RWPE2 (cell line): ENCODE data around the gene IL10RB.

Experiments used
- ATAC-seq: fragments of 200-7000 bp; cut with Tn5 transposase; 3 replicates; pipeline ENCODE4 v1.9.1; 2021; ENCODE audit warnings: low read depth
- DNase-seq: peaks from one replicate; pipeline ENCODE4 v3.0.0-alpha.2; 2020; ENCODE audit warnings: low spot score
- H3K27ac ChIP-seq: fragments of 450-650 bp; 2 replicates; pipeline ENCODE4 v1.5.1; 2017; ENCODE audit warnings: mild to moderate bottlenecking; ENCODE audit not compliant: poor library complexity, severe bottlenecking
- H3K27me3 ChIP-seq: fragments of 250-450 bp; sonication (Bioruptor Pico); 2 replicates; pipeline ENCODE4 v1.5.1; 2021; ENCODE audit warnings: mild to moderate bottlenecking, moderate library complexity; ENCODE audit not compliant: insufficient read depth, poor library complexity, severe bottlenecking
- H3K36me3 ChIP-seq: fragments of 250-450 bp; sonication (Bioruptor Pico); 2 replicates; pipeline ENCODE4 v1.5.1; 2020; ENCODE audit warnings: low read depth, mild to moderate bottlenecking, moderate library complexity
- H3K4me1 ChIP-seq: fragments of 250-450 bp; sonication (Bioruptor Pico); 2 replicates; pipeline ENCODE4 v1.5.1; 2021; ENCODE audit warnings: mild to moderate bottlenecking, moderate library complexity; ENCODE audit not compliant: insufficient read depth, poor library complexity, severe bottlenecking
- H3K4me3 ChIP-seq: fragments of 250-450 bp; sonication (Bioruptor Pico); 2 replicates; pipeline ENCODE4 v1.5.1; 2021; ENCODE audit warnings: mild to moderate bottlenecking, moderate library complexity; ENCODE audit not compliant: severe bottlenecking
- H3K9me3 ChIP-seq: fragments of 250-450 bp; sonication (Bioruptor Pico); 2 replicates; pipeline ENCODE4 v1.5.1; 2021; ENCODE audit warnings: mild to moderate bottlenecking, moderate library complexity; ENCODE audit not compliant: severe bottlenecking
- TF ChIP-seq, protein P1 (sequence below): fragments of 450-650 bp; IDR thresholded peaks from one replicate; pipeline ENCODE4 v1.5.1; 2017; ENCODE audit warnings: mild to moderate bottlenecking, moderate library complexity; ENCODE audit not compliant: poor library complexity, severe bottlenecking

The IL10RB gene

DNA sequence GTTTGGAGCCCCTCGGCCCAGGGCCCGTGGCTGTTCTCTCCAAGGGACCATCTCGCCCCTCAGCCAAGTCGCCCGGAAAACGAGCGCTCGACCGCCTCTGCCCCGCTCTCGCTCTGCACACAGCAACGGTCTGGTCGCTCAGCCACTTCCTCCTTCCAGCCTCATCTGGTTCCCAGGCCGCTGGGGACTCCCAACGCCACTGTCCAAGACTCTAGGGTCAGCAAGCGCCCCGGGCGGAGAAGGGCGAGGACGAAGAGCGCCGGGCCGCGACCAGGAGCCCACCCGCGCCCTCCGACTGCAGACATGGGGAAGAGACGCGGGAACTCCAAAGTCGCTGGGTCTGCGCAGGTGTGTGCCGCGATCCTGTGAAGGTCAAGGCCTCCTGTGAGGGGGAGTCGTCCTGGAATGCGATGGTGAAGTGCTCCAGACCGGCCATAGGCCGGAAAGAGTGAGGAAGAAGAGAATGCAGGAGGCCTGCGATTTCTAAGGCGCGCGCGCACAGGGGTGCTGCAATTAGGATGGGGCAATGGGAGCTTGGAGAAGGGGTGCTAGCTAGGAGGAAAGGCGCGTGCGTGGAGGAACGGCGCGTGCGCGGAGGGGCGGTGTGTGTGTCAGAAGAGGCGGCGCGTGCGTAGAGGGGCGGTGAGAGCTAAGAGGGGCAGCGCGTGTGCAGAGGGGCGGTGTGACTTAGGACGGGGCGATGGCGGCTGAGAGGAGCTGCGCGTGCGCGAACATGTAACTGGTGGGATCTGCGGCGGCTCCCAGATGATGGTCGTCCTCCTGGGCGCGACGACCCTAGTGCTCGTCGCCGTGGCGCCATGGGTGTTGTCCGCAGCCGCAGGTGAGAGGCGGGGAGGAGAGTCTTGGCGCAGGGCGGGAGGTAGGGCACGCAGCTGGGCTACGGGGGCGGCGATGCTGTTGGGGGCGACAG, 58.4 kb downstream of the IL10RB start, which contains the start of gene IFNAR1:
Gene IFNAR1 (plus strand): TSS at position 680 of the 931 bp plus-strand sequence. CDS start 86 bp downstream, at position 766.
- H3K27ac ChIP-seq = peak within 1 kb of the TSS; percentile 63
- no peaks in the 10 kb centered on the region for H3K27me3 ChIP-seq
- no peaks in the 10 kb centered on the region for H3K9me3 ChIP-seq
- DNase-seq (peak; percentile 97), ATAC-seq (peak; percentile 91)
- H3K36me3 ChIP-seq = no peaks in the 10 kb centered on the region
- TF ChIP-seq, protein P1, sequence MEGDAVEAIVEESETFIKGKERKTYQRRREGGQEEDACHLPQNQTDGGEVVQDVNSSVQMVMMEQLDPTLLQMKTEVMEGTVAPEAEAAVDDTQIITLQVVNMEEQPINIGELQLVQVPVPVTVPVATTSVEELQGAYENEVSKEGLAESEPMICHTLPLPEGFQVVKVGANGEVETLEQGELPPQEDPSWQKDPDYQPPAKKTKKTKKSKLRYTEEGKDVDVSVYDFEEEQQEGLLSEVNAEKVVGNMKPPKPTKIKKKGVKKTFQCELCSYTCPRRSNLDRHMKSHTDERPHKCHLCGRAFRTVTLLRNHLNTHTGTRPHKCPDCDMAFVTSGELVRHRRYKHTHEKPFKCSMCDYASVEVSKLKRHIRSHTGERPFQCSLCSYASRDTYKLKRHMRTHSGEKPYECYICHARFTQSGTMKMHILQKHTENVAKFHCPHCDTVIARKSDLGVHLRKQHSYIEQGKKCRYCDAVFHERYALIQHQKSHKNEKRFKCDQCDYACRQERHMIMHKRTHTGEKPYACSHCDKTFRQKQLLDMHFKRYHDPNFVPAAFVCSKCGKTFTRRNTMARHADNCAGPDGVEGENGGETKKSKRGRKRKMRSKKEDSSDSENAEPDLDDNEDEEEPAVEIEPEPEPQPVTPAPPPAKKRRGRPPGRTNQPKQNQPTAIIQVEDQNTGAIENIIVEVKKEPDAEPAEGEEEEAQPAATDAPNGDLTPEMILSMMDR = no peak
- no peaks in the 10 kb centered on the region for H3K4me1 ChIP-seq
- peak within 1 kb of the TSS; percentile 91 for H3K4me3 ChIP-seq

DNA sequence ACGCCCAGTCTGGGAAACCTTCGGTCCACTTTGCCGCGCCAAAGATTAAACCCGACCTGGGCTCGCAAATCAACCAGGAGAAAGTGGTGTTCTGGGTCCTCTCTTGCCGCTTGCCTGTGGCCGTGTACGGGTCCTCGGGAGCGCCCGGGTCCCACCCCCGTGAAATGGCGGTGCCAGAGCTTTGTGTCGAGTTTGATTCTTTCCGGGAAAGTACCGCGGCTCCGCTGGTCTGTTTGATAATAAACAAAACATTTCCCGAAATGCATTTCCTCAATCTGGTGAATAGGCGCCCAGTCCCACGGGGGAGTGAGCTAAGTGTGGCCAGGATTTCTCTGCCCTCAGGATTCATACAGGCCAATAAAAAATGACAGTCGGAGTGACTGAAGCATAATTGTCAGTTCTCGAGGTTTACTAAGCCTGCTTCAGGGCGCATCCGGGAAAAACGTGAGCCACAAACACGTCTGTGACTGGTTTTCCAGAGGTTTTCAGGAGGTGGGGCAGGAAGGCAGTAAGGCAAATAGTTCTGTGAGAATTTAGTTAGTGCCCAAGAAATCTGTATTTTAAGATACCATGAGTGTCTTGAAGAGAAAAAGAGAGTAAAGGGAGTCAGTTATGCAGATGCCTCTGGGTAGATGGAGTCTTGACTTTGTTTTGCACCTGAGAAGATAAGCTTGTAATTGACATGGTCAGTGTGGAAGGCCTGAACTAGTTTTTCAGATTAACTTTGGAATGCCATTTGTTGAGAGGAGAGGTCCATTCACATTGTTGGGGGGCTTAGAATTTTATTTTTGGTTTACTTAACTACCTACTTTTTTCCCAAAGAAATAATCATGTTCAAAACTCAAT, 59.3 kb downstream of the IL10RB start:
- Histone ChIP-seq H3K27me3 (no peaks in the 10 kb centered on the region), H3K36me3 (no peaks in the 10 kb centered on the region), H3K27ac (peak overlapping the region; percentile 63), H3K4me1 (no peaks in the 10 kb centered on the region), H3K9me3 (no peaks in the 10 kb centered on the region), H3K4me3 (peak overlapping the region; percentile 91)
- ATAC-seq (peak; percentile 48), DNase-seq (peak; percentile 56)
- TF ChIP-seq, protein P1 = no peak

DNA sequence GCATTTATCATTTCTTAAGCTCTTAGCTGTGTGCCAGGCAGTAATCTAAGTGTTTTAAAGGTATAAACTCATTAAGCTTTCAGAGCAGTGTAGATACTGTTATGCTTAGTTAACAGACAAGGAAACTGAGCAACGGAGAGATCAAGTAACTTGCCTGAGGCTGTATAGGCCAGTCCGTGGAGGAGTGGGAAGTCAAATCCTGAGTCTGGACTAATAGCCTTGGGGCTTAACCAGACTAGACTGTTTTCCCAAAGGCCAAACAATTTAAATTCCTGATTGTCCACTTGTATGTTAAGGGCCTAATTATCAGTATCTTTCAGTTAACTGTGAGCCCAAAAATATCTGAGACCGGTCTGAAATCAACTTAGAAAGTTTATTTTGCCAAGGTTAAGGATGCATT, 61.2 kb downstream of the IL10RB start:
- Histone ChIP-seq H3K9me3 (peaks cover 6% of the 10 kb centered on the region), H3K36me3 (peaks cover 7% of the 10 kb centered on the region; the same call in 1 of the 2 replicates), H3K27ac (no peak overlapping the region), H3K4me3 (no peak overlapping the region), H3K27me3 (no peaks in the 10 kb centered on the region), H3K4me1 (no peaks in the 10 kb centered on the region)
- DNase-seq = no peak
- TF ChIP-seq, protein P1 = no peak
- no peak for ATAC-seq

DNA sequence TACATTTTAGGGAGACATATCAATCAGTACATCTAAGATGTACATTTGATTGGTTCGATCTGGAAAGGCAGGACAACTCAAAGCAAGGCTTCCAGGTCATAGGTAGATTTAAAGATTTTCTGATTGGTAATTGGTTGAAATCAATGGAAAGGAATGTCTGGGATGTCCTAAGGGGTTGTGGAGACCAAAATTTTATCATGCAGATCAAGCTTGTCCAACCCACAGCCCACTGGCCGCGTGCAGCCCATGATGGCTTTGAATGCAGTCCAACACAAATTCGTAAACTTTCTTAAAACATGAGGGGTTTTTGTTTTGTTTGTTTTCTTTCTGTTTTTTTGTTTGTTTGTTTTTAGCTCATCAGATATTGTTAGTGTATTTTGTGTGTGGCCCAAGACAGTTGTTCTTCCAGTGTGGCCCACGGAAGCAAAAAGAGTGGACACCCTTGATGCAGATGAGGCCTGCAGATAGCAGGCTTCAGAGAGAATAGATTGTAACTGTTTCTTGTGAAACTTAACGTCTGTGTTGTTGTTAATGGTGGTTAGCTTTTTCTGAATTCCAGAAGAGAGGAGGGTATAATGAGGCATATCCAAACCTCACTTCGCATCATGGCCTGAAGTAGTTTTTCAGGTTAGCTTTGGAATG, 61.7 kb downstream of the IL10RB start:
- peaks cover 7% of the 10 kb centered on the region; the same call in 1 of the 2 replicates for H3K36me3 ChIP-seq
- TF ChIP-seq, protein P1 = no peak
- H3K27me3 ChIP-seq = no peaks in the 10 kb centered on the region
- peaks cover 12% of the 10 kb centered on the region for H3K9me3 ChIP-seq
- no peak overlapping the region for H3K4me3 ChIP-seq
- ATAC-seq = no peak
- no peaks in the 10 kb centered on the region for H3K4me1 ChIP-seq
- DNase-seq = no peak
- no peak overlapping the region for H3K27ac ChIP-seq
